Astrocyte (in vitro differentiated cells and primary cell): ENCODE measurements around the gene BCHE.

Source experiments
- EZH2 ChIP-seq: IDR thresholded peaks from 2 replicates; pipeline ENCODE4 v1.6.1; 2012; ENCODE audit warnings: mild to moderate bottlenecking, low read length, inconsistent platforms; ENCODE audit not compliant: insufficient read depth
- TF ChIP-seq, protein P1 (sequence below): IDR thresholded peaks from 2 replicates; pipeline ENCODE4 v1.5.1; 2011; ENCODE audit warnings: low read depth, mild to moderate bottlenecking, inconsistent platforms, low read length, moderate library complexity; ENCODE audit not compliant: insufficient read depth

DNA sequence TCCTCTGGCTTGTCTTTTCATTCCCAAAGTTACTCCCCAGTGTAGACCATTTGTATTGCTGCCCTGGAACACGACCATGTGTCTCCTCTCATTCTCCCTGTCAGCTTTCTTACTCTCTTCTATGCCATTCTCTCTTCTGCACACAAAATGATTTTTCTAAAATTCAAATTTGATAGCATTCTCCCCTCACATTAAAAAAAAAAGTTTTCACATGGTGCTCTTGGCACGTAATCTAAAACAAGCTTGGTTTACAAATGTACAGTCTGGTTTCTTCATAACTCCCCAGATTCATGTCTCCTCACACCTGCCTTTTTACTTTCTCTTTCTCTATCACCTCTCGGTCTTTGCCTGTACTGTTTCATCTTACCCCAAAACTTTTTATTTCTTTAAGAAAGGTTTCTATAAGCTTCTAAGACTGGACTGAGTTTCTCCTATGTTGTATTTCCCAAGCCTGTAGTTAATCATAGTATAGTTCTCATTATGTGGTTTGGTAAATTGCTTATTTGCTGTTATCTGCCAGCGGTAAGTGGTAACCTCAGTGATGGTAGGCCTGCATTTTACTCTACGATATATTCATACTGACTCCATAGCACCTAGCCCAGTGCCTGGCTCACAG, 31.2 kb downstream of the BCHE start:
- TF ChIP-seq, protein P1, sequence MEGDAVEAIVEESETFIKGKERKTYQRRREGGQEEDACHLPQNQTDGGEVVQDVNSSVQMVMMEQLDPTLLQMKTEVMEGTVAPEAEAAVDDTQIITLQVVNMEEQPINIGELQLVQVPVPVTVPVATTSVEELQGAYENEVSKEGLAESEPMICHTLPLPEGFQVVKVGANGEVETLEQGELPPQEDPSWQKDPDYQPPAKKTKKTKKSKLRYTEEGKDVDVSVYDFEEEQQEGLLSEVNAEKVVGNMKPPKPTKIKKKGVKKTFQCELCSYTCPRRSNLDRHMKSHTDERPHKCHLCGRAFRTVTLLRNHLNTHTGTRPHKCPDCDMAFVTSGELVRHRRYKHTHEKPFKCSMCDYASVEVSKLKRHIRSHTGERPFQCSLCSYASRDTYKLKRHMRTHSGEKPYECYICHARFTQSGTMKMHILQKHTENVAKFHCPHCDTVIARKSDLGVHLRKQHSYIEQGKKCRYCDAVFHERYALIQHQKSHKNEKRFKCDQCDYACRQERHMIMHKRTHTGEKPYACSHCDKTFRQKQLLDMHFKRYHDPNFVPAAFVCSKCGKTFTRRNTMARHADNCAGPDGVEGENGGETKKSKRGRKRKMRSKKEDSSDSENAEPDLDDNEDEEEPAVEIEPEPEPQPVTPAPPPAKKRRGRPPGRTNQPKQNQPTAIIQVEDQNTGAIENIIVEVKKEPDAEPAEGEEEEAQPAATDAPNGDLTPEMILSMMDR, result no peak
- TF ChIP-seq EZH2, result no peak
